SHP77 treated with DMSO at 0.1 percent for 48 hours (cell line): ENCODE results near the gene APPL2.
"Not testable (repeated sequence)": the region's sequence is repeated elsewhere in the genome, so short reads cannot be mapped to it uniquely, and the experiment has no call there.

Experiments
- DNase-seq: peaks from one replicate; lab custom pipeline; 2025; lab: John Stamatoyannopoulos, UW

The APPL2 gene

DNA sequence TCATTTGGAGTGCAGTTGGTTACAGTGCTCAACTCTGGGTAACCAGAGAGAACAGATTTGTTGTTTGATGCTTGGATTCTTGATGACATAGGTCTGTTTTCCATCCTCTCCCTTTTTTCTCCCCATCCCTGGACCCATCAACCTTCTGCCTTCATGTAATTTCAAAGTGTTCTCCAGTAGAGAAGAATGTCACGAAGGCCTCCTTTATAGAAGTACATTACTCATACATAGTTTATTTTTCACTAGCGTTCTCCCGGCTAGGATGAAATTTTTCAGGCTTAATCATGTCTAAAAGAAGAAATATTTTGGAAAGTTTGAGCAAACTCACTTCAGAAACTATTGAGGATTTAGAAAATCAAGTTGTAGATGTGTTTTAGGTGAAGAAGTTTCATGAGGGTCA lies 20.9 kb upstream of the APPL2 start:
- DNase-seq, result no peak

DNA sequence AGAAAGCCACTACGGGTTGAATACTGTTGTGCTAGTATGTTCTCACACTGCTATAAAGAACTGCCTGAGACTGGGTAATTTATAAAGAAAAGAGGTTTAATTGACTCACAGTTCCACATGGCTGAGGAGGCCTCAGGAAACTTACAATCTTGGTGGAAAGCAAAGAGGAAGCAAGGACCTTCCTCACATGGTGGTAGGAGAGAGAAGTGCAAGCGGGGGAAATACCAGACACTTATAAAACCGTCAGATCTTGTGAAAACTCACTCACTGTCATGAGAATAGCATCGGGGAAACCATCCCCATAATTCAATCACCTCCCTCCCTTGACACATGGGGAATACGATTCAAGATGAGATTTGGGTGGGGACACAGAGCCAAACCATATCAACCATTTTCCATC lies 20.5 kb upstream of the APPL2 start:
- not testable (repeated sequence) for DNase-seq

DNA sequence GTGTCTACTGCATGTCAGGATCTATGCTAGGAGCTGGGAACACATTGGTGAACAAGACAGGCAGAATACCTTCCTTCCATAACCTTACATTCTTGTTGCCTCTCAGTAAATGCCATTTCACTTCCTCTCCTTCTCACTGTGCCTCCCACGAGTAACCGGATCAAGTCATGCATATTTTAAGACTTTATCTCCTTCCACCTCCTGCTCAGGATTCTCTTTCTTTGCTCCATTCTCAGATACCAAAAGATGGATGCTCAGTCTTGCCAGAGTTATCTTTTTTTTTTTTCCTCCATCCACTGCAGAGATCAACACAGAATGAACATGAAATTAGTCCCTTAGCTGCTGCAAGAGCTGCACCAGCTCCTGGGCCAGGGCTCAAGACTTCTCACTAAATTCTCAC lies 20.0 kb upstream of the APPL2 start:
- DNase-seq, result no peak

DNA sequence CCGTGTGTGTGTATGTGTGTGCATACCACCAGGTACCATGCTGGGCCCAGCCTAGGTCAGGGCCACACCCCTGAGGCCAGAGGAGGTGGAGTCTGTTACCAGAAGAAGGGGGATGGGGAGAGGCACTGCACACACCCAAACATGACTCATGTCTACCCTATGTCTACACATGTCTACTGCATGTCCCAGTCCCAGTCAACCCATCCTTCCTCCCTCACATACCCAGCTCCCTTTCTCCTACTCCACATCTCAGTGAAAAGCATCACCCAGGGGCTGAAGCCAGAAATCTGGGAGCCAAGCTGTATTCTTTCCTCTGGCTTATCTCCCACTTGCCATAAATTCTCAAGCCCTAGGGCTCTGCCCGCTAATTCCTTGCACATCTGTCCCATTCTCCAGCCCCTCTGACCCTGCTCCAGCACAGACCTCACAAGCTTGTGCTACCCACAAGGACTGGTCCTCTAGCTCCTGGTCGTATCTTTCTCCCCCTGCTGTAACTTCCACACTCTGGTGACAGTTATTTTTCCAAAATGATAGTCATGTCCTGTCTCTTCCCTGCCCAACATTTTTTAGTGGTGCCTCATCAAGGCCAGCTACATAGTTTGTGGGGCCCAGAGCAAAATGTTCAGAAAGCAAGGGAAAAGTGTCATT lies 18.0 kb upstream of the APPL2 start:
- DNase-seq, result no peak

GRCh38 chr12:105252901-105253300 lies 16.9 kb upstream of the APPL2 start:
- DNase-seq, result no peak

- DNase-seq, result not testable (repeated sequence)
Measured at GRCh38 chr12:105245776-105246427, 9.9 kb upstream of the APPL2 start.

- DNase-seq, result no peak
Measured at GRCh38 chr12:105245291-105245690, 9.3 kb upstream of the APPL2 start.

GRCh38 chr12:105240228-105240627 lies 4.3 kb upstream of the APPL2 start:
- no peak for DNase-seq

- no peak for DNase-seq
Measured at GRCh38 chr12:105239304-105239703, 3.3 kb upstream of the APPL2 start.

DNA sequence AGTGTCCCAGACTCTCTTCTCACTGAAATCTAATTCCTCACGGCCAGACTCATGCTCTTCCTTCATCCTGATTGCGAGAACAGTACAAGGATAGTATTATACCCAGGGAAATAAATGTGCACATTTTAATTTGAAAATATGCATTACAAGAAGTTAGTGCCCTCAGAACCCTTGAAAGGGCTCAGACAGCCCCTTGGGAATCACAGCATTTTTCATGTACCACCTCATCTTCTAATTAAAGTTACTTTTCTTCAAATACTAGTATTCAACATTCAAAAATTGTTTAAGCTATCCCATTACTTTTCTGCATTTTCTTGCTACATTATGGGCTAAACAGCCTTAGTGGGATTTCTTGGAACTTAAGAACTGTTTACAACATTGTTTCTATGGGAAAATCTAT lies 1.7 kb upstream of the APPL2 start:
- DNase-seq, result no peak

DNA sequence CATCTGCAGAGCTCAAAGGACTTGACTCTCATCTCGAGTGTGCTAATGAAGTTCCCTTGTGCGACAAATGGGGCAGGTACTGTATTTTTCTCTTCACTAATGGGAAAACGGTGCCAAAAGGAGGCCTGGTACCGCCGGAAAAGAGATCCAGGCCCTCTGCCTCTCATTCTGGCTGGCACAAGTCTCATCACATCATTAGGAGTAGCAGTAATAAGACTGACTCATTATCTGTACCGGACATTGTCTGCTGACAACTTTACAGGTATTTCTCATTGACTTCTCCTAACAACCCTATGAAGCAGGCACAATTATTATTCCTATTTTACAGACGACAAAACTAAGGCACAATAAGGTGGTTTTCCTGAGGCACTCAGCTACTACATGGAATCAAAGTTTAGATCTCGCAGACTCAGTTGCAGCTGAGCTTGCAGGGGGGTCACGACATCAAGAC lies 668 bp downstream of the APPL2 start:
- DNase-seq, result no peak

DNA sequence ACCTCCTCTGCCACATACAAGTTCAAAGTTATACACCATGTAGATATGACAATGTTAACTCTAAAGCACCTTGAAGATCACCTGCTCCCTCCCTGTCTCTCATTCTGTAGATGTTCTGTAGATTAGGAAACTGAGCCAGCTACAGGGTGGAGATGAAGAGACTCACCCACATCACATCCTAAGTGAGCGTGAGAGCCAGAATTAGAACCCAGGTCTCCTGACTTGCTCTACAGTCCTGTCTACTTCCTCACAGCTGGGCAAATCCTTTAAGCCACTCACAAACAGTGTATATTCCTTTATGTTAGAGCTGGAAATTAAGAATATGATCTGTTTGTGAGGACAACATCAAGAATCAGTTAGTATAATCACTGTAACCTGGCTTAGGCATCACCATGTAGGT lies 1.8 kb downstream of the APPL2 start:
- DNase-seq, result no peak

DNA sequence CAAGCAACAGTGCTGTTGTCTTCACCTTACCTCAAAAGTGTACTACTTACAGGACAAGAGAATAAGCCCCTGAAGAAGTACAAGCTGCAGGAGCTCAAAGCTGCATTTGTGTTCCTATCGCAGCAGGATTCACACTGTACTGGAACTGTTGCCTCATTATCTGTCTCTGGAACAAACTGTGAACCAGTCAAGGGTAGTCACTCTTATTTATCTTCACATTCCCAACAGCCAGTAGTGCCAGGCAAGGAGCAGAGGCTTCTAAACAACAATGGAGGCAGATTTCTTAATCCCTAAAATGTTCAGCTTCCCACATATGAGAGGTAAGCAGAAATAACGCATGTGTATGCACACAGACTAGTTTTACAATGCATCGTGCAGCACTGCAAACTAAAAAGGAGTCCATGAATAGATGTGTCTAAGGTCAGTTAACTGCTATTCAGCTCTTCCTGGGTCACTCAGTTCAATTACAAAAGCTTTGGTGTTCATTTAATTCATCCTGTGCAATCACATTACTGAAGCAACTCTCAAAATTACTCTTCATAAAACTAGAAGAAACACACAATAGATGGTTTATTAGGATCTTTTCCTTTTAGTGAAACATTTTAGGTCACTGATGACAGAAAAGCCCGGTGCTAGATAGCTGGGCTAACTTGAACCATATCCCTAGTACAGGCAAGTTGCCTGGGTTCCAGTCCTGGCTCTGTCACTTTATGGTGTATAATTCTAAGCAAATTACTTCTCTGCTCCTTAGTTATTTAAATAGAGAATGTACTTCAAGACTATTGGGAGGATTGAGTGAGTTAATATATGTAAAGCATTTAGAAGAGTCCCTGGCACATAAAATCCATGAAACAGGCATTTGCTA lies 2.7 kb downstream of the APPL2 start:
- DNase-seq, result no peak

- no peak for DNase-seq
Measured at GRCh38 chr12:105231396-105231795, 4.6 kb downstream of the APPL2 start.

DNA sequence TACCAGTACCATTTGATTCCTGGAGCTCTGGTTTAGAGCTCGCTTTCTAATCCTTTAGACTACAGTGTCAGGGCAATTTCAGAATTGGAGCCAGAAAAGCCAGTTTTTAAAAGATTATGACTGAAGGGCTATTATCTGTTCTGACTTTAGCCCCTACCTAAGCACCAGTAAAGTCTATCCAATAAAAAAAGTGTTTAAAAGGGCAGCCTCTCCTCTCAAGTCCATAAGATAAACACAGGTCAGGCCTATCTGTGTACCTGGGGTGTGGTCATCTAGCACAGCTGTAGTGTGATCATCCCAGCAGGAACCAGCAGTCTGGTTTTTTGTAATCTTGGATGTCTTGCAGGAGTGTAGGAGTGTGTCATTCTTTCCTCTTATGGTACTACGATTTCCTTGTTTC lies 6.6 kb downstream of the APPL2 start:
- no peak for DNase-seq

- DNase-seq, result no peak
Measured at GRCh38 chr12:105228966-105229365, 7.0 kb downstream of the APPL2 start.

DNA sequence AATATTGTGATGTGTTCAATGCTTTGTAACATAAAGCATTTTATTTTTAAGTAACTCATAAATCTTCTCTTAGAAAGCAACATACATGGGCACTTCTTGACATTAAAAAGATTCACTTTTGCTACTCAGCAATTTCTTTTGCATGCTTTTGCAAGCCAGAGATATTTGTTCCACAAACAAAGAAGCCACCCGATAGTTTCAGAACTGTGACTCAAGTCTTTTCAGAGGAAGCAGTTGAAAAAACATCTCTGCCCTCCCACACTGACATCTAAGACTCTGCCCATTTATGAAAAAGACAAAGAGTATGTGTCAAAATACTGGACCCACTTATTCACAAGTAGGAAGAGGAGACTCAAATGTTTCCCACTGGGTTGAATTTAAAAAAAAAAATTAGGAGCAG lies 7.5 kb downstream of the APPL2 start:
- no peak for DNase-seq

DNA sequence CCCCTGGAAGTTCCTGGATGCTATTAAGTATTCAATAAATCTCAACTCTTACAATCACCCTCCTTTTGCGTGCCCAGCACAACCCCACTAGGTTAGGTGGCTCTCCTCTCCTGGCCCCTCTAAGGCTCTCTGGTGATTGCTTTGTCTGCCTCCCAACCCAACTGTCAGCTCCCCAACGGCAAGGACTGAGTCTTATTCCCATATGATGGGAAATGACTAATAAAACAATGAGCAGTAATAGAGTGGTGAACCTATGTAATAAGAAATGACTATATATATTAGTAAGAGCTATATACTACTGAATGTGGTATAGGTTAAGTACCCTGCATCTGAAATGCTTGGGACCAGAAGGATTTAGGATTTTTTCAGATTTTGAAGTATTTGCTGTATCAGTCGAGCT lies 8.1 kb downstream of the APPL2 start:
- no peak for DNase-seq

DNA sequence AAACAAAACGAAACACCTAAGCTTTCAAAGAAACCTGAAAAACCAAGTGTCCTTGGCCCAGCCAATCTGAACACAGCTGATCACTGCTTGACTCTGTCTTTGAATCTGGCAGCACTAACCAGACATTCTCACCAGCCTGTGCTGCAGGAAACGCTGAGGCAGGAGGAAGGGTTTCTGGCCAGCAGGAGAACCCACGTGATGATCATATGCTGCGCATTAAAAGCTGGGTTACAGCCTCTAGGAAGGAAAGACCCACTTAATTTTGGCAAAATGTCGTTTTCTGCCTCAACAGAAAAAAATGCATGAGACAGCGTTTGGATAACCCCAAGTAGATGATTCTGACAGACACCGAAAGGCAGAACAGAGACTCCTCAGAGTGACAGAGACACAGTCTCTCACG lies 9.8 kb downstream of the APPL2 start:
- DNase-seq, result no peak

DNA sequence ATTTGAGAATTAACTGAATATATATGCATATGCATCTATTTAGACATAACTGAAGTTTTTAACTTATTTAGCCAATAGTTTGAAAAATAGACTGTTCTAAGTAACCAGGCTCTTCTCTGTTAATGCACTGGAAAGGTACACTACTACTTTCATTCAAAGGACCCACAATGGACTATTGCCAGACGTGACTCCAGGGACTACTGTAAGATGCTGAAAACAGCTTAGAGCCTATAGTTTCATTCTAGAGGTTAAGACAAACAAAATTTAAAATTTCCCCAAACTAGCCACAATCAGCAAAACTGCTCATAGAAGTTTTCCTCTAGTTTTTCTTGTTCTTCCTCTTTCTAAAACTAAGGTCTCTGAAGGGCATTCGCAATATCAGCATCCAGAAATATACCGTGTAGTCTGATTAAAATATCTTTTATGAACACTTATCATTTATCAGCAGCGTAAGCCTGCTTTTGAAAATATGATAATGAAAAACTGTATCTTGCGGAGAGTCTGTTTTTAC lies 10.4 kb downstream of the APPL2 start:
- DNase-seq, result no peak

GRCh38 chr12:105224399-105224798 lies 11.6 kb downstream of the APPL2 start:
- DNase-seq, result no peak

GRCh38 chr12:105223884-105224283 lies 12.1 kb downstream of the APPL2 start:
- no peak for DNase-seq

- no peak for DNase-seq
Measured at GRCh38 chr12:105223352-105223845, 12.6 kb downstream of the APPL2 start.
